H1 (cell line): ENCODE measurements around the gene CTTNBP2. TPM values are rescaled to one million over a fixed set of nuclear protein-coding genes. Genes with fewer than 3 reads are reported as not detected.

ENCODE experiments used
- EP300 ChIP-seq, 2 experiments: IDR thresholded peaks; 1 replicate in 1 of 2; 2 replicates in 1 of 2; pipeline ENCODE4 v1.6.1; 2011 to 2012; ENCODE audit warnings: low read depth in 2 of 2, low read length in 2 of 2, mild to moderate bottlenecking in 2 of 2, borderline replicate concordance in 1 of 2, inconsistent platforms in 1 of 2, moderate library complexity in 1 of 2
- EZH2 ChIP-seq: fragments of 200-600 bp; sonication (generic); IDR thresholded peaks from 2 replicates; pipeline ENCODE4 v1.7.1; 2012; ENCODE audit warnings: low read depth, mild to moderate bottlenecking, moderate library complexity, low read length, inconsistent platforms; ENCODE audit not compliant: severe bottlenecking
- KDM5A ChIP-seq: fragments of 200-600 bp; IDR thresholded peaks from 2 replicates; pipeline ENCODE4 v1.7.1; 2012; ENCODE audit warnings: mild to moderate bottlenecking, low read length, inconsistent platforms, mixed read lengths
- RFX5 ChIP-seq: IDR thresholded peaks from 2 replicates; pipeline ENCODE4 v1.6.1; 2011; ENCODE audit warnings: low read depth, low read length, improper control_type of control experiment, borderline replicate concordance
- SUZ12 ChIP-seq: fragments of 200-600 bp; sonication (generic); IDR thresholded peaks from 2 replicates; pipeline ENCODE4 v1.6.1; 2012; ENCODE audit warnings: mild to moderate bottlenecking, inconsistent platforms, low read length, moderate library complexity, mixed read lengths
- polyA plus RNA-seq, 7 experiments: library from polyadenylated mRNA; depleted of rRNA in 3 of 7; stranded (reverse) in 5 of 7; unstranded in 2 of 7; fragments of >200 nt in 5 of 7; fragments of 200-250 nt in 2 of 7; gene quantifications; 1 replicate in 5 of 7; 2 replicates in 1 of 7; 4 replicates in 1 of 7; pipeline versions ENCODE4 v1.2.1 to v1.2.3, GENCODE V29; 2011 to 2013; ENCODE audit warnings: missing spikeins in 2 of 7, mixed read lengths in 2 of 7
- total RNA-seq: library from RNA; stranded (reverse); fragmentation: NEBNext Ultra II Directional; extraction: Animal tissue kit (Norgen Biotek cat#: 25700); gene quantifications from 2 replicates; pipeline ENCODE4 v1.2.1, GENCODE V29; 2021
- TF ChIP-seq, protein P1 (sequence below): IDR thresholded peaks from 2 replicates; pipeline ENCODE4 v1.6.1; 2011; ENCODE audit warnings: low read length, improper control_type of control experiment

Gene CTTNBP2
- total and polyA plus RNA-seq, 2 of the 8 experiments (the other 6 are each of a cell fraction or from before 2014, with no cell fraction given), result 15.3 to 35.1 TPM

- TF ChIP-seq, protein P1, sequence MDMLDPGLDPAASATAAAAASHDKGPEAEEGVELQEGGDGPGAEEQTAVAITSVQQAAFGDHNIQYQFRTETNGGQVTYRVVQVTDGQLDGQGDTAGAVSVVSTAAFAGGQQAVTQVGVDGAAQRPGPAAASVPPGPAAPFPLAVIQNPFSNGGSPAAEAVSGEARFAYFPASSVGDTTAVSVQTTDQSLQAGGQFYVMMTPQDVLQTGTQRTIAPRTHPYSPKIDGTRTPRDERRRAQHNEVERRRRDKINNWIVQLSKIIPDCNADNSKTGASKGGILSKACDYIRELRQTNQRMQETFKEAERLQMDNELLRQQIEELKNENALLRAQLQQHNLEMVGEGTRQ, result no peak
- TF ChIP-seq RFX5 (no peak), SUZ12 (no peak), EP300 (IDR thresholded peaks at IDR 0.05; ENCODE audit: borderline replicate concordance in 1 of 2, low read depth in 2 of 2, low read length in 2 of 2) (no peak), KDM5A (no peak), EZH2 (no peak)
Observed at GRCh38 chr7:117686311-117686935, 186.8 kb downstream of the CTTNBP2 start (continued).
